Tracheal epithelial cell (primary cell): ENCODE results near the gene TBKBP1. TPM values are rescaled to one million over a fixed set of nuclear protein-coding genes. Genes with fewer than 3 reads are reported as not detected.

ENCODE experiments used
- total RNA-seq: library from RNA; depleted of rRNA; stranded (reverse); fragments of >200 nt; gene quantifications from 2 replicates; pipeline ENCODE4 v1.2.1, GENCODE V29; 2014

TBKBP1 gene
- total RNA-seq: 8.1 and 8.9 TPM in 2 replicates

GRCh38 chr17:47693731-47694580 lies at the start of gene TBKBP1:
Gene TBKBP1 (plus strand): TSS chr17:47694161. CDS start chr17:47696113, 1,952 bp downstream.

GRCh38 chr17:47649153-47649971 lies 44.6 kb upstream of the TBKBP1 start, which contains the start of gene KPNB1:
Gene KPNB1 (plus strand): TSS chr17:47649919. CDS start chr17:47650245, 326 bp downstream.

GRCh38 chr17:47733047-47733673 lies 39.2 kb downstream of the TBKBP1 start, which contains the start of gene TBX21:
Gene TBX21 (plus strand): TSS chr17:47733236. CDS start chr17:47733455, 219 bp downstream.

Other genes starting within 250 kb of the TBKBP1 start
- 93.6 and 112 TPM in 2 replicates for gene NPEPPS, start 163.1 kb upstream of the TBKBP1 start, total RNA-seq
- 295 and 318 TPM in 2 replicates for gene KPNB1, start 44.2 kb upstream of the TBKBP1 start, total RNA-seq
- not detected in 2 replicates for gene TBX21, start 39.1 kb downstream of the TBKBP1 start, total RNA-seq
- 0.43 and 2.7 TPM in 2 replicates for gene OSBPL7, start 127.6 kb downstream of the TBKBP1 start, total RNA-seq
- gene MRPL10, start 137.4 kb downstream of the TBKBP1 start, total RNA-seq: 17.6 and 18.8 TPM in 2 replicates
- gene LRRC46, start 137.5 kb downstream of the TBKBP1 start, total RNA-seq: not detected in 2 replicates
- 19.2 and 28.9 TPM in 2 replicates for gene SCRN2, start 147.1 kb downstream of the TBKBP1 start, total RNA-seq
- gene SP6, start 157.0 kb downstream of the TBKBP1 start, total RNA-seq: 1.9 and 2.2 TPM in 2 replicates
- gene SP2, start 202.1 kb downstream of the TBKBP1 start, total RNA-seq: 0.24 and 0.43 TPM in 2 replicates
- gene PNPO, start 247.4 kb downstream of the TBKBP1 start, total RNA-seq: 46.9 and 52.8 TPM in 2 replicates